ENCODE measurements around the gene RPP14.
"Not testable (repeated sequence)": the region's sequence is repeated elsewhere in the genome, so short reads cannot be mapped to it uniquely, and the experiment has no call there.

Gene RPP14

DNA sequence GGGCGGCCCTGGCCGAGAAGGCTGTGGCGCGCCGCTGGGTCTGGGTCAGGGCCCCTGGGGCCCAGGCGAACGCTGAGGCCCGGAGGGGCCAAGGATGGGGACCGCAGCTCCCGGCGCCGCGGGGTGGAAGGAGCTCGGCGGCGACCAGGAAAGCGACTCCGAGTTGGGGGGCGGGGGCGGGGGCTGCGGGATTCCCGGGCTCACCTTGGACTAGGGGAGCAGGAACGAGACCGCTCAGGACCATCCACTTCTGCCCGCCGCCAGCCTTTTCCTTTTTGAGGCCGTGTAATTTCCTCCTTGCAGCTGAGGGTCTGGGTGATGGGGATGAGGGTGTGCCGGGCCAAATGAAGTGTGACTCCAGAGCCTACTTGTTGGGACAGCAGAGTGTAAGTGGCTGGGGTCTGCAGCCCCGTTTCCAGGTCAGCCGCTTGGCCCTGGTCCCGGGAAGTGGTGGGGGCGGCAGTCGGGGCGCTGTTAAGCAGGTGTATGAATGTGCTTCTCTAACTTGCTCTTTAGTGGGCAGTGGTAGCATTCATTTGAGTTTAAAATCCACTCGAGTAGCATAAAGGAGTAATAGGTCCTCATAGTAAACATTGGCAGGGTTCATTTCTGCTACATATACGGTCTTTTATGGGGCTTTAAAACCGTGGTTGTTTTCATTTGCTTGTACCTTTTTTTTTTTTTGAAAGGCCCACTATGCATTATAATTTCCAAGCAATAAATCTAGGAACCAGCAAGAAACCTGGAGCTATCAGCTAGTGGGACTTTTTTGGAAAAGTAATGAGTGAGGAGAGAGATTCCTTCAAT, 27.4 kb downstream of the RPP14 start:
- DNase-seq, result peak; percentile 33

DNA sequence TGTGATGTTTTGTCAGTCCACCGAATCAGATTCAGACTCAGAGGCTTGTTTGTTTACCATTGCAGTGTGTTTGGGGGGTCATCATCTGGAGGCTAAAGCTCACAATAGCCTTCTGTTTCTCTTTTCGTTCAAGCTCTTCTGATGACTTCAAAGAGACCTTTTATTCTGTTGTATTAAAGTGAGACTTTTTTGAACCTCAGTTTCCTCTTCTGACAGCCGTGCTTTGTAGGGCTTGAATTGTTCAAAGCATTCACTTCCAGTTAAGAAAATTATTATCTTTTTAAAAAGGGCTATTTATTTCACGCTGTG, 27.9 kb downstream of the RPP14 start:
- no peak for DNase-seq

DNA sequence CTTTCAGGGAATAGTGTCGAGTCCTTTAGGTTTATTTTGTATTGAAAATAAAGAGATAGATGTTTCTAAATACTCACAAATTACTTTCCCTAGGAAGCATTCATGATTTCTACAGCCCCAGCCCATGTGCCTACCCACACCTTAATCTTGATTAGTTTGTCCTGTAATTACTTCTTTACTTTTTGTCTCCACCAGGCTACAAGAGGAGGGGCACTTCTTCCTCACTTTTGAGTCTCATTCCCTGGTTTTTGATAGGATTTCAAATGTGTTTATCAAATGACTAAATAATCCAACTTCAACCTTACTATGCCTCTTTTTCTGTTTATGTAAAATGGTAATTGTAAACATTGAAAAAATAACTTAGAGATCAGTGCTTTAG, 28.4 kb downstream of the RPP14 start:
- DNase-seq, result no peak

DNA sequence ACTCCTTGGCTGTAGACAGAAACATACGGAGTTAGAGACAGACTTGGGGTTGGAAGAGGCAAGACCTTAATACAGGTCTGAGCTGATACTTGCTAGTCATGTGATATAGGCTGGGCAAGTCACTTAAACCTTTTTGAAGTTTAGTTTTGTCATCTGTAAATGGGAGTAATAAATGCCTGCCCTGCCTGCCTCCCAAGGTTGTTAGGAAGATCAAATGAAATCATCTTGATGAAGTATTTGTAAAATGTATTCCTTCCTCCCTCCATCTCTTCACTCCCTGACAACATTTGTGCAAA, 29.6 kb downstream of the RPP14 start:
- no peak for DNase-seq

DNA sequence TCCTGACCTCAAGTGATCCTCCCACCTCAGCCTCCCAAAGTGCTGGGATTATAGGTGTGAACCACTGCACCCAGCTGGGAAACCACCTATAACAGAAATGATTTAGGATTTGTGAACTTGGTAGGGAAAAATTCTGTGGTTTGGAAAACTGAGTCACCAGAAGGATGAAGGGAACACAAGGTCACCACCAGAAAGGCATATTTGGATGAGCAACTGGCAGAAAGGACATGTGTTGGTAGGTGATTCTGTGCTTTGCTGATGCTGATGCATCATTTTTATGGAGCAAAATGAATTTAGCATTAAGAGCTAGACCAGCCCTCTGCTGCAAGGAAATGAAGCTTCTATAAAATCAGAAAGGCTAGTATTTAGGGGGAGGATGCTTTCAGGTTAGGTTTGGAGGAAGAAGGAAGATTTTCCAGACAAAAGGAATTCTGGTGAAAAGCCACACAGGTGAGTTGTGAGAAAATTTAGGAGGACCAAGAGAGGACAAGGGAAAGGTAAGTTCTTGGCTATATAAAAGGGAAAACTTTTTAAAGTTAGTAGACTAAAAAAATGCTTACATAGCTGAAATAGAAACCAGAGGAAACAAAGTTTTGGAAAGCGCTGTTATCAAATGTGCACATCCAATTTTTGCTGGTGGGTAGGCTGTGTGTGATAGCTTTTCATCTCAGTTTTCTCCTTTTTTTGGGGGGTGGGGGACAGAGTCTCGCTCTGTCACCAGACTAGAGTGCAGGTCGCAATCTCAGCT, 30.3 kb downstream of the RPP14 start:
- no peak for DNase-seq

DNA sequence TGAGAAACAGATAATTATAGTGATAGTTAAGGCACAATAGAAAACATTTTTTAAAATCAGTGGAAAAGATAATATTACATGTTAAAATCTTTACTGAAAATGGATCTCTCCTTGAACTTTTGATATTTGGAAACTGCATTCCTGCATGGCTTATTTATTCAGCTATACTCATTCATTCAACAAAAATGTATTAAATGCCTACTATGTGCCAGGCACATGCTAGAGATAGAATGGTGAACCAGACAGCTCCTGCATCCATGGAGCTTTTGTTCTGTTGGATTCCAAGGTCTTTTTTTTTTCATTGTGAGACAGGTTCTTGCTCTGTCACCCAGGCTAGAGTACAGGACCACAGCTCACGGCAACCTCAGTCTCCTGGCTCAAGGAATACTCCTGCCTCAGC, 31.1 kb downstream of the RPP14 start:
- DNase-seq, result no peak

DNA sequence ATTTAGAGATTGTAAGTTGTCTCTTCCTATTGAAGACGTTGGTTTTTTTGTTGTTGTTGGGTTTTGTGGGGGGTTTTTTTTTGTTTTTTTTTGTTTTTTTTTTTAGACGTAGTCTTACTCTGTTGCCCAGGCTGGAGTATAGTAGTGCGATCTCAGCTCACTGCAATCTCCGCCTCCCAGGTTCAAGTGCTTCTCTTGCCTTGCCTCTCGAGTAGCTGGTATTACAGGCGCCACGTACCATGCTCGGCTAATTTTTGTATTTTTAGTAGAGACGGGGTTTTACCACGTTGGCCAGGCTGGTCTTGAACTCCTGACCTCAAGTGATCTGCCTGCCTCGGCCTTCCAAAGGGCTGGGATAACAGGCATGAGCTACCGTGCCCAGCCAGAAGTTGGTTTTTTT, 33.1 kb downstream of the RPP14 start:
- DNase-seq, result not testable (repeated sequence)

DNA sequence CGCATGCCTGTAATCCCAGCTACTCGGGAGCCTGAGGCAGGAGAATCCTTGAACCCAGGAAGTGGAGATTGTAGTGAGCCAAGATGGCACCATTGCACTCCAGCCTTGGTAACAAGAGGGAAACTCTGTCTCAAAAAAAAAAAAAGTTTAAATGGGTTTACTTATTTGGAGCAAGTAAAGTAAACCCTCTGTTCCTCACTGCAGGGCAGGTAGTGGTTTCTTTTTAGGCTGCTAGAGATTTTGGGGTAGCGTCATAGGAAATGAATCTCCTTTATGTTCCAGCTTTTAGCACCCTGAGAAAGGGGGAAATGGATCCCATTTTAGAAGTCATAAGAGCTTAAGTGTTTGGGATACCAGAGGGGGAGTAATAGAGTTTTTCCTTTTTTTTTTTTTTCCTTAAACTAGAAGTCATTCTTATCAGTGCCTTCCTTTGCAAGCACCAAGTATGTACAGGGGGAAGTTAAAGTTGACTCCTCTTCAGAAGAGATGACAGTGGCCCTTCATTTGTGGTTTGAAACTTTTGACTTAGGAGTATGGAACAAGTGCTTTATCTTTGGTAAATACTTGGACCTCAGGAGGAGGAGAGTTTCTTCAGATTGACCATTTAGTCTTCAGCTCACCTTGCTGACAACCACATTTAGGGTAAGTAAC, 34.7 kb downstream of the RPP14 start:
- DNase-seq, result no peak

DNA sequence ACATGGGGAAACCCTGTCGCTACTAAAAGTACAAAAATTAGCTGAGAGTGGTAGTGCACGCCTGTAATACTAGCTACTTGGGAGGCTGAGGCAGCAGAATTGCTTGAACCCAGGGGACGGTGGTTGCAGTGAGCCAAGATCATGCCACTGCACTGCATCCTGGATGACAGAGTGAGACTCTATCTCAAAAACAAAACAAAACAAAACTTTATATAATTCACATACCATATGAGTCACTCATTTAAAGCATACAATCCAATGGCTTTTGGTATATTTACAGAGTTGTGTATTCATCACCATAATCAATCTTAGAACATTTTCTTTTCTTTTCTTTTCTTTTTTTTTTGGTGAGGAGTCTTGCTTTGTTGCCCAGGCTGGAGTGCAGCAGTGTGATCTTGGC, 35.3 kb downstream of the RPP14 start:
- DNase-seq, result no peak

DNA sequence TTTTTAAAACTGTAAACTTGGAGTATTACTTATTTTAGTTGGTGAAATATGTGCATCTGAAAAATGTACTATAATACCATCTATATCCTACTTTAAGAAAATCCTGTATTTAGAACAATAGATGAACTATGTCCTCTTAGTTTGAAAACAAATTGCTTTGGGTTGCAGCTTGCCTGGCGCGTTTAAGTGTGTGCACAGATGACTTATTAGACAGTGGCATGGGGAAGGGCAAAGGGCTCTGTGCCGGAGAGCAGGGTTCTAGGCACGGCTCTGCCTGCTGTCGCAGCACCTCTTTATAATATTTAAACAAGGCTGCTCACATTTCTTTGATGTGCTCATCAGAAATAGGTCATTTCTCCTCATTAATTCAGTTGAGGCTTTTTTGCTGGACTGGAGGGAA, 36.6 kb downstream of the RPP14 start:
- DNase-seq, result no peak

DNA sequence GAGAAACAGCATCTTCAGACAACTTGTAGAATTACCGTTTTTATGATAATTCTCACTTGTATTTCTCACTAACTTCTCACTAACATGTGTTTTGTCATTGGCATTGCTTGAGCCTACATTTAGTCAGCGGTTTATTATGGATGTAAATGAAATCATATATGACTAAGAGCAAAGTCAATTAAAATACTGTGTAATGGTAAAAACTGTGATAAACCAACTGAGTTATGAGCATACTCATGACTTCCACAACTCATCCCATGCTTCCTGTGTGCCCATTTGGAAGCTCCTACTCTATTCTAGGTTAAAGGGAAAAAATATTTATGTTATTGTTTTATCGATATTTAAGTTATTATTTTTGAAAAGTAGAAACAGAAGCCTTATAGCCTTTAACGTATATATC, 39.4 kb downstream of the RPP14 start:
- no peak for DNase-seq

DNA sequence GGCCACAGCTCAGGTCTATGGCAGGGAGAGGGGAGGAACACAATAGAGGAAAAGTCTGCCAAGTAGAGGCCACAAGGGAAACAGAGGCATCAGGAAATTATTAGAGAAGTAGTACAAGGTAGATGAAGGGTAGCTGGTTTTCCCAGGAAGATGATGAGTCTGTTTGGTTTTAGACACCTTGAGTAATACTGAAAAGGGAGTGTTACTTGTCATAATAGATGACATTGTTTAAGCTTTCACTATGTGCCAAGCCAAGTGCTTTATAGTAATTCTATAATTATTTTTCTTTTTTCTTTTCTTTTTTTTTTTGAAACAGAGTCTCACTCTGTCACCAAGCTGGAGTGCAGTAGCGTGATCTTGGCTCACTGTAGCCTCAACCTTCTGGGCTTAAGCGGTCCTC, 40.3 kb downstream of the RPP14 start:
- no peak for DNase-seq

DNA sequence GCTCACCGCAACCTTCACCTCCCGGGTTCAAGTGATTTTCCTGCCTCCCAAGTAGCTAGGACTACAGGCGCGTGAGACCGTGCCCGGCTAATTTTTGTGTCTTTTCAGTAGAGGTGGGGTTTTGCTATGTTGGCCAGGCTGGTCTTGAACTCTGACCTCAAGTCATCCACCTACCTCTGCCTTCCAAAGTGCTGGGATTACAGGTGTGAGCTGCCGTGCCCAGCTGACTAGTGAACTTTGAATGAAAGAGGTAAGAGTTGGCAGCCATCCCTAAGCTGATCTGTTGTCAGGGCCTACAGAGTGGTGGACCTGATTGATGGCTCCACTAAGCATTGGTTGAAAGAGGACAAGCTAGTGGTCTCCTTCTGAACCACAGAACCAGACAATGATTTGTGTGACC, 41.9 kb downstream of the RPP14 start:
- no peak for DNase-seq

DNA sequence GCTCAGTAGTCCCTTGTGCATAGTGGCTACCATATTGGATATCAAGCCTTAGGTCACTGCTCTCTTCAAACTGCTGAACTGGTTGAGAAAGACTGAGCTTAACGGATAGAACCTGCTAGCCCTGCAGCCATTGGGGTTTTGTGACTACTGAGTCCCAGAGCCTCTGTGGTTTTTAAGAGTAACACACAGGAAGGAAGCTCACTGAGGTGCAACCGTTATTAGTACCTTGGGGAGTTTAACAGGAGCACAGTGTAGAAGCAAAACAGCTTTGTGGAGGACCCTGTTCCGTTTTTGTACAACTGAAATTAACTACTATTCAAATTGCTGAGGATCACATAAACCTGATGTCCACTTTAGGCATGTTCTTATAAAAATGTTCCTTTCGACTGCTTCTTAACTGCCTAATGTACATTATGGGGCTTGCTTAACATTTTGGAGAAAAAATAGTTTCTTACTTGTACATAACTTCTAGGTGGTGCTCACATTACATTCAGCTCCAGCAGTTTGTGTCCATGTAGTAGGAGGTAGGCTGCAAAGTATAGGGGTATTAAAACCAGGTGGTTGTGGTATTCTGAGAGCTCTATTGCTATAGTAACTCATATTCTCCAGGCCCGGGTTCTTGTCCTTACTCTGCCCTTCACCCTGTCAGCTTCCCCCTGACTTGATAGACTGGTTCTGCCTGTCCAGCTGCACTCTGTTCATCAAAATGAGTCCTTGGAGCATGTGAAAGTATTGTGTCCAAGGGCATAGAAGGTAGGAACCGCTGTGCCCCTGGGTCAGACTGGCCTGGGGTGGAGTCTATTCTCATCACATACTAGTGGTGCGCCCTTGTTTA, 44.0 kb downstream of the RPP14 start:
- no peak for DNase-seq

DNA sequence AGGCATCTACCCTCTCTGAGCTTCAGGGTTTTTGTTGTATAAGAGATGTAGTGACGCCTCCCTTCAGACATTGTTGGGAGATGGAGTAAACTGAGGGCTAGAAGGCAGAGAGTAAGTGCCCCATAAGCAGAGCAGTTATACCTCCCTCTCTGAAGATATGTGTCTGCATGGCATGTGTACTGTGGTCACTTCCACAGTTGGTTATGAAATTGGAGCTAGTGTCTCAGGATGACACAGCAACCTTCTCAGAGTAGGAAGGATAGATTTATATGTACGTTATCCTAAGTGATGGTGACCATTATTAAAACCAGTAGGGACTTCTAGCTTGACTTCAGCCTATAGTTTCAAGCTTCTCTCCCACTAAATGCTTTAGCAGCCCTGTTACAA, 44.6 kb downstream of the RPP14 start:
- no peak for DNase-seq

DNA sequence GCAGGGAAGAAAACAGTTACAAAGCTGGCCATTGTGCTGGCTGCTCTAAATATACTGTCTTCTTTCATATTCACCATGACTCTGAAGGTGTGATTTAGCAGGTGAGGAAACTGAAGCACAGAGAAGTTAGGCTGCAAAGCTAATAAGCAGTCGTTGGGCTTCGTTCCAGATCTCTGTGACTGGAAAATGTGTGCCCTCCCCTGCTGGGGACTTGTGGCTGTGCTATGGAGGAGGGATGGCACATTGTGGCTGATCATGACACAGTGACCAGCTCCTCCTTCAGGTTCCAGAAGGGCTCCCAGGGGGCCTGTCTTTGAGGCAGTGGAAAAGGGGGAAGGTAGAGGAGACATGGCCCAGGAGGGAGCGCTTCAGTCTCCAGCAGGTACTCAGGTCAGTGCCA, 45.9 kb downstream of the RPP14 start:
- no peak for DNase-seq

DNA sequence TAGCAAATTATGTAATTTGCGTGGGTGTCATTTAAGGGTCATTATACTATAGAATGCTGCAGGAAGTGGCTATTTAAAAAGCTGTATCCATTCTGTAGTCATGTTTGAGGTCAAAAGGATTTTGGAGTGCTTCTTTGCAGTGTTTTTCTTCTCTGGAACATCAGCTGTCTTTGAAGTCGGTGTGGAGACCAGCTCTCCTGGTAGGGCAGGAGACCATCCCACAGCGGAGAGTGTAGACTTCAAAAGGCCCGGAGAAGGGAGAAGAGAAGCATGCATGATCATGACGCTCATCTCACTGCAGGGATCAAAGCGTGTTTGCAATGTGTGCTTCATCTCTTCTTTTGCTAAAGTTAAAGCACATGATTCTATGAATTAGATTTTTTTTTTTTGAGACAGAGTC, 46.6 kb downstream of the RPP14 start:
- no peak for DNase-seq

DNA sequence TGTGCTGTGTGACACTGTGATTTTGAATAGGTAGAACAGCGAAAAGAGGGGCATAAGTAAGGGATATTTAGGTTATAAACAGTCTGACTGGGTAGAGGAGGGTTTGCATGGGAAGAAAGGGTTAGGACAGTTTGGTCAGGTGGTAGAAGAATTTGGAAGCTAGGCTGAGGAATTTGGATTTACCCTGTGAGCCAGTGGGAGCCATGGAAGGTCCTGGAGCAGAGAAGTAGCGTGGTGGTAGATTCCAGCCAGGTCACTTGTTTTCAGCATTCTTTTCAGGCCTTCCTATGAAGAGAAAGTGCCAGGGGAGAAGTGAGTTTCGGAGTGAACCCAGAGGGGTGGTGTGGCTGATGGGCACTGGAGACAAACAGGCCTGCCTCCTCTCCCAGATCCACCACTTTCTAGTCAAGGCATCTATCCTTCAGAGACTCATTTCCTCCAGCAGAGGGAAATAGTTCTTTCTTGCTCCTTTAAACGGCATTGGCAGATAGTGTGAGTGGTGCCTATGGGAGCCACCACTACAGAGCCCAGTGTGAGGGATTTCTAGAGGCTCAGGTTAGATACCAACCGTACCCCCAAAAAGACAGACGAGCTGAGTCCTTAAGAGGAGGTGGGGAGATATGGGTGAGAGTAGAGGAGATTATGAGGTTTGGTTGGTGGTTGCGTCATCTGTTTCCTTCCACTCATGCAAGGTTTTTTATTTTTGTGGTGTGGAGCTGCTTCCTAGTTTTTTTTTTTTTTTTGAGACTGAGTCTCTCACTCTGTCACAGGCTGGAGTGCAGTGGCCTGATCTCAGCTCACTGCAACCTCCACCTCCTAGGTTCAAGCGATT, 47.9 kb downstream of the RPP14 start:
- DNase-seq, result no peak

DNA sequence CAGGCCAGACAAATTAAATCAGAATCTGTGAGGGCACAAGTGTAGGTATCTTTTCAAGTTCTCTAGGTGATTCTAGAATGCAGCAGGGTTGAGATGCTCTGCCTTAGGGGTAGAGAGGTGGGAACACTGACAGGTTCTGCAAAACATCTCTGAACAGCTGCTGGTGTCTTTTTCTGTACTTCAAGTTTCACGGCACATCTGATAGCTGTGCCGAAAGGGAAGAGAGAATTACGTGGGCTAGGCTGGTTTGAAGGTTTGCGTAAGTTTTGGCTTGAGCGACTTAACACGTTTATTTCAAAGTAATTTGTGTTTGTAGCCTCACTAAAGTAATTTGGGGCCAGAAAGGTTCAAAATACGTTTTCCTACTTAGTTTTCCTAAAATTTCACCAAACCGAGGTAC, 49.1 kb downstream of the RPP14 start:
- DNase-seq, result no peak

DNA sequence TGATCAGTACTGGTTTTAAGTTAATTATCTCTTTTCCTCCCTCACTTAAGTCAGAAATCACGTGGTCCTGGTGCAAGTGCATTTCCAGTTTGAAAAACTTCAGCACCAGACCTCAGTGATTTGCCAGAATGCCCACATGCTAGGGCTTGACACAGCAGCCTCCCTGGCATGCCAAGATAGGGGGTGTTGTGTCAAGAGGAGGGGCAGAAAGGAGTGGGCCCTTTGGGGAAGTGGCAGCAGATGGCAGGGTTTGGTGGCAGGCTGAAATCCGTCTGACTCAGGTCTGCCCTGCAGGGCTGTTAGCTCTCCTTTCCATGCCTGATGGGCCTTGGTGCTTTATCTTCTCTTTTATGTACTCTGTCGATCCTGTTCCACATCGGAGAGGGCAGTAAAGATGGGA, 50.0 kb downstream of the RPP14 start:
- DNase-seq, result no peak

DNA sequence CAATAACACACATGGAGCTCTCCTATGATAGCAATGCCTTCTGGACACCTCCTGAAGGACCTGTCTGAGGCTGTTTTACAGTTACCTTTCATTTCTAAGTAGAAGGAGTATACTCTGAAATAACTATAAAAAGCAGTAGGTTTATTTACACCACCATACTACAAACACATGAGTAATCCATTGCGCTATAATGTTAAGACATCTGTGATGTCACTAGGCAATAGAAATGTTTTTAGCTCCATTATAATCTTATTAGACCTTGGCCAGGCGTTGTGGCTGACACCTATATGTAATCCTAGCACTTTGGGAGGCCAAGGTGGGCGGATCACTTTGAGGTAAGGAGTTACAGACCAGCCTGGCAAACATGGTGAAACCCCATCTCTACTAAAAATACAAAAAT, 51.4 kb downstream of the RPP14 start:
- no peak for DNase-seq

DNA sequence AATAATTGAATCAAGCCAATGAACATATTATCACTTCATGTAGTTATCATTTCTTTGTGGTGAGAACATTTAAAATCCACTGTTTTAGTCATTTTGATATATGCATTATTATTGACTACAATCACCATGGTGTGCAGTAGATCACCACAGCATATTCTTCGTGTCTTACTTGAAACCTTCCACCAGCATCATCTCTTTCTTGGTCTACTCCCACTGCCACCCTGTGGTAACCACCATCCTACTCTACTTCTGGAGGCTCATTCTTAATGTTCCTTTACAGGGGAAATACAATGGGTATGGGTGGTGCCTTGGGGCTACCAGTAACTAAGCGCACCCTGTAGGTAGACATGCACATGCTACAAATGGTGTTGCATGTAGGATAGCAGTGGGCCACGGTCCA, 52.0 kb downstream of the RPP14 start:
- no peak for DNase-seq

DNA sequence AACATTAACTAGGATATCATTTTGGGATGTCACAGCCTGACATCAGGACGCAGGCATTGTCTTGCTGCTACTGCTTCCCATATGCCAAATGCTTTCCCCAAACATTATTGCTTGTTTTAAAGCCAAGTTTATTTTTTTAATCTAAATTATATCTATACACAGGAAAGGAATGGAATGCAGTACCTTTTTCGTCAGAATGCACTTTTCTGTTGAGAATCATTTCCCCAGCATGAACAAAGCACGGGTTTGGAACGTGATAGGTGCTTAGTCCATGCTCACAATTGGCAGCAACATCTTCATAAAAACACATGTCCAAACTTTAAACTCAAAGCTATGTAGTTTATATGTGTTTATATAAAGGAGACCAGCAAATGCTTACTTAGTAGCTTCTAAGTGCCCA, 52.8 kb downstream of the RPP14 start:
- no peak for DNase-seq
